Keratinocyte (primary cell): ENCODE results near the gene CMTM7. TPM values are rescaled to one million over a fixed set of nuclear protein-coding genes. Genes with fewer than 3 reads are reported as not detected.

Experiments
- DNase-seq: peaks from one replicate; pipeline ENCODE4 v3.0.0-alpha.2; 2011; ENCODE audit warnings: low read depth, missing footprints, low spot score
- FAIRE-seq: peaks from 2 replicates; lab custom pipeline; 2011; peaks lifted over from hg19 to GRCh38; lab: Jason Lieb, UNC
- H2AFZ ChIP-seq: 2 replicates; pipeline ENCODE4 v1.6.0; 2012; ENCODE audit warnings: low read length, control low read depth, inconsistent platforms; ENCODE audit not compliant: control insufficient read depth
- H3K27ac ChIP-seq: 2 replicates; pipeline ENCODE4 v1.5.1; 2011; ENCODE audit warnings: low read length; ENCODE audit not compliant: control insufficient read depth, insufficient read depth
- H3K27me3 ChIP-seq: 3 replicates; pipeline ENCODE4 v1.6.0; 2011; ENCODE audit warnings: low read length; ENCODE audit not compliant: control insufficient read depth, insufficient read depth; ENCODE audit errors: extremely low read depth
- H3K36me3 ChIP-seq, 2 experiments: 2 replicates in 1 of 2; 3 replicates in 1 of 2; pipeline ENCODE4 v1.5.1; 2011; ENCODE audit warnings: low read length in 2 of 2, mild to moderate bottlenecking in 1 of 2; ENCODE audit not compliant: control insufficient read depth in 2 of 2, insufficient read depth in 2 of 2; ENCODE audit errors: extremely low read depth in 1 of 2
- H3K4me1 ChIP-seq: 3 replicates; pipeline ENCODE4 v1.5.1; 2011; ENCODE audit warnings: low read length; ENCODE audit not compliant: control insufficient read depth, insufficient read depth; ENCODE audit errors: extremely low read depth
- H3K4me2 ChIP-seq: 3 replicates; pipeline ENCODE4 v1.6.0; 2011; ENCODE audit warnings: low read depth, low read length; ENCODE audit not compliant: control insufficient read depth, insufficient read depth; ENCODE audit errors: extremely low read depth
- H3K4me3 ChIP-seq, 3 experiments: fragments of 200-600 bp in 1 of 3; sonication (generic) in 1 of 3; 2 replicates in 2 of 3; 3 replicates in 1 of 3; pipeline ENCODE4 v1.5.1; 2011 to 2016; ENCODE audit warnings: low read length in 3 of 3, mild to moderate bottlenecking in 3 of 3, control low read depth in 2 of 3, inconsistent platforms in 1 of 3, low read depth in 1 of 3, mixed read lengths in 1 of 3, mixed run types in 1 of 3, moderate library complexity in 1 of 3; ENCODE audit not compliant: control insufficient read depth in 2 of 3, insufficient read depth in 2 of 3; ENCODE audit errors: extremely low read depth in 1 of 3
- H3K79me2 ChIP-seq: 2 replicates; pipeline ENCODE4 v1.6.0; 2012; ENCODE audit warnings: low read length; ENCODE audit not compliant: control insufficient read depth, insufficient read depth
- H3K9ac ChIP-seq: 3 replicates; pipeline ENCODE4 v1.6.0; 2011; ENCODE audit warnings: low read length; ENCODE audit not compliant: control insufficient read depth, insufficient read depth; ENCODE audit errors: extremely low read depth
- H3K9me1 ChIP-seq: 3 replicates; pipeline ENCODE4 v1.6.0; 2011; ENCODE audit warnings: low read length; ENCODE audit not compliant: control insufficient read depth, insufficient read depth; ENCODE audit errors: extremely low read depth
- H3K9me3 ChIP-seq: 2 replicates; pipeline ENCODE4 v1.5.1; 2012; ENCODE audit warnings: low read depth, low read length; ENCODE audit not compliant: control insufficient read depth
- H4K20me1 ChIP-seq: 3 replicates; pipeline ENCODE4 v1.6.0; 2011; ENCODE audit warnings: low read length; ENCODE audit not compliant: control insufficient read depth, insufficient read depth; ENCODE audit errors: extremely low read depth
- EZH2 ChIP-seq: IDR thresholded peaks from one replicate; pipeline ENCODE4 v1.6.1; 2012; ENCODE audit warnings: inconsistent platforms, mild to moderate bottlenecking, low read length, moderate library complexity
- dilution Hi-C: fragments of 300-500 bp; cut with MboI; formaldehyde crosslinking; loops from one replicate; pipeline ENCODE4 v1.7.0; 2020; ENCODE audit warnings: low sequenced_read_pairs; ENCODE audit not compliant: extremely low pct_ligation_motif_present
- polyA plus RNA-seq, 5 experiments: library from polyadenylated mRNA; depleted of rRNA in 3 of 5; stranded (reverse) in 3 of 5; stranded (forward) in 1 of 5; unstranded in 1 of 5; fragments of >200 nt; gene quantifications; 1 replicate in 1 of 5; 2 replicates in 3 of 5; 3 replicates in 1 of 5; pipeline versions ENCODE4 v1.2.1 to v1.2.3, GENCODE V29; 2011 to 2012; ENCODE audit warnings: missing spikeins in 2 of 5, low read depth in 1 of 5, low replicate concordance in 1 of 5
- TF ChIP-seq, protein P1 (sequence below), 3 experiments: IDR thresholded peaks in 1 of 3; conservative IDR thresholded peaks in 1 of 3; optimal IDR thresholded peaks in 1 of 3; 2 replicates in 2 of 3; 3 replicates in 1 of 3; pipeline versions ENCODE3 to v1.5.1; 2011; ENCODE audit warnings: low read length in 3 of 3, mild to moderate bottlenecking in 3 of 3, moderate library complexity in 2 of 3, control low read depth in 1 of 3, inconsistent platforms in 1 of 3; ENCODE audit not compliant: insufficient read depth in 2 of 3; ENCODE audit errors: extremely low read depth in 1 of 3

The CMTM7 gene
- polyA plus RNA-seq, 1 donor (not counting 4 experiments of a cell fraction or from before 2014, with no cell fraction given) = 47.2 TPM

DNA sequence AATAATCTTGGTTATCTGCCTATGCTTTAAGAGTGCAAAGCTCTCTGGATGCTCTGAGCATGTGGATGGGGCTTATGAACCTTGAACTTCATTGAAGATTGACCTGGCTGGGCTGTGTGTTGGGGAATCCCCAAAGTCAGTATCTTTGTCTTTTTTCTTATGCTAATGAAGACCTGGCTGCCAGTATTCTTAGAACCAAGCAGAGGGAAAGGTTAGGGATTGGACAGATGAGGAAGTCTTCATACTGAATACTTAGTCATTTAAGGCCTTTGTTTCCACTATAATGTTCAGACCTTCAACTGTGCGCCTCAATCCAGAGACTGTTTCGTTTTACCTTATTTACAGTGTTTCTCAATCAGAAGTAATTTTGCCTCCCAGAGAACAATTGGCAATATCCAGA lies 42.5 kb upstream of the CMTM7 start:
- Histone ChIP-seq H3K4me1 (no peaks in the 10 kb centered on the region), H3K9me3 (no peaks in the 10 kb centered on the region), H3K4me2 (no peak overlapping the region), H2AFZ (no peak overlapping the region), H3K79me2 (no peaks in the 10 kb centered on the region), H3K27ac (no peak overlapping the region), H3K36me3 (no peaks in the 10 kb centered on the region), H4K20me1 (no peaks in the 10 kb centered on the region), H3K9ac (no peak overlapping the region), H3K9me1 (no peaks in the 10 kb centered on the region), H3K27me3 (no peaks in the 10 kb centered on the region), H3K4me3 (no peak overlapping the region)
- FAIRE-seq (no peak), DNase-seq (no peak)
- TF ChIP-seq, protein P1, sequence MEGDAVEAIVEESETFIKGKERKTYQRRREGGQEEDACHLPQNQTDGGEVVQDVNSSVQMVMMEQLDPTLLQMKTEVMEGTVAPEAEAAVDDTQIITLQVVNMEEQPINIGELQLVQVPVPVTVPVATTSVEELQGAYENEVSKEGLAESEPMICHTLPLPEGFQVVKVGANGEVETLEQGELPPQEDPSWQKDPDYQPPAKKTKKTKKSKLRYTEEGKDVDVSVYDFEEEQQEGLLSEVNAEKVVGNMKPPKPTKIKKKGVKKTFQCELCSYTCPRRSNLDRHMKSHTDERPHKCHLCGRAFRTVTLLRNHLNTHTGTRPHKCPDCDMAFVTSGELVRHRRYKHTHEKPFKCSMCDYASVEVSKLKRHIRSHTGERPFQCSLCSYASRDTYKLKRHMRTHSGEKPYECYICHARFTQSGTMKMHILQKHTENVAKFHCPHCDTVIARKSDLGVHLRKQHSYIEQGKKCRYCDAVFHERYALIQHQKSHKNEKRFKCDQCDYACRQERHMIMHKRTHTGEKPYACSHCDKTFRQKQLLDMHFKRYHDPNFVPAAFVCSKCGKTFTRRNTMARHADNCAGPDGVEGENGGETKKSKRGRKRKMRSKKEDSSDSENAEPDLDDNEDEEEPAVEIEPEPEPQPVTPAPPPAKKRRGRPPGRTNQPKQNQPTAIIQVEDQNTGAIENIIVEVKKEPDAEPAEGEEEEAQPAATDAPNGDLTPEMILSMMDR (optimal IDR thresholded peaks at IDR 0.05 in 1 of 3, IDR thresholded peaks at IDR 0.05 in 1 of 3, conservative IDR thresholded peaks at IDR 0.05 in 1 of 3; ENCODE audit: extremely low read depth in 1 of 3, insufficient read depth in 2 of 3, low read length in 3 of 3) = no peak
- TF ChIP-seq EZH2 = no peak
- dilution Hi-C loops = loop anchor here (25.0 kb wide), 1 partner anchor 162 kb away; no protein-coding TSS in a partner anchor

DNA sequence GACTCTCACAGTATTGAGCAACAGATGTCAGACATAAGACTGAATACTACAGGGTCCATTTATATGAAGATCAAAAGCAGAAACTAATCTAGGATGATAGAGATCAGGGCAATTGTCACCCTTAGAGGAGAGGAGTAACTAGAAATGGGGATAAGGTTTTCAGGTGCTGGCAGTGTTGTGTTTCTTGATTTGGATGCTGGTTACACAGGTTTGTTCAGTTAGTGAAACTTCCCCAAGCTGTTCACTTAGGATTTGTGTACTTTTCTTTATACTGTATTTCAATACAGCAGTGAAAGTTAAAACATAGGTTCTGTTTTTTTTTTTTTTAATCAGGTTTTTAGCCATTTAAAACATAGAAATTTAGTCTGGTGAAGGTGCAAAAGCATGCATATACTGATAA lies 39.1 kb upstream of the CMTM7 start:
- Histone ChIP-seq H3K79me2 (no peaks in the 10 kb centered on the region), H3K4me2 (no peak overlapping the region), H3K4me3 (no peak overlapping the region), H3K9me1 (no peaks in the 10 kb centered on the region), H3K9me3 (no peaks in the 10 kb centered on the region), H3K27me3 (no peaks in the 10 kb centered on the region), H3K9ac (no peak overlapping the region), H3K4me1 (peaks cover 7% of the 10 kb centered on the region), H4K20me1 (no peaks in the 10 kb centered on the region), H3K27ac (no peak overlapping the region), H2AFZ (no peak overlapping the region), H3K36me3 (no peaks in the 10 kb centered on the region)
- TF ChIP-seq EZH2 = no peak
- TF ChIP-seq, protein P1 (optimal IDR thresholded peaks at IDR 0.05 in 1 of 3, IDR thresholded peaks at IDR 0.05 in 1 of 3, conservative IDR thresholded peaks at IDR 0.05 in 1 of 3; ENCODE audit: extremely low read depth in 1 of 3, insufficient read depth in 2 of 3, low read length in 3 of 3) = no peak
- DNase-seq (no peak), FAIRE-seq (no peak)
- dilution Hi-C loops = no loop called here
